Keratinocyte (primary cell): ENCODE data around the gene ADAMTS15. TPM values are rescaled to one million over a fixed set of nuclear protein-coding genes. Genes with fewer than 3 reads are reported as not detected.

Source experiments
- DNase-seq: peaks from one replicate; pipeline ENCODE4 v3.0.0-alpha.2; 2011; ENCODE audit warnings: low read depth, missing footprints, low spot score
- FAIRE-seq: peaks from 2 replicates; lab custom pipeline; 2011; peaks lifted over from hg19 to GRCh38; lab: Jason Lieb, UNC
- H2AFZ ChIP-seq: 2 replicates; pipeline ENCODE4 v1.6.0; 2012; ENCODE audit warnings: low read length, control low read depth, inconsistent platforms; ENCODE audit not compliant: control insufficient read depth
- H3K27ac ChIP-seq: 2 replicates; pipeline ENCODE4 v1.5.1; 2011; ENCODE audit warnings: low read length; ENCODE audit not compliant: control insufficient read depth, insufficient read depth
- H3K27me3 ChIP-seq: 3 replicates; pipeline ENCODE4 v1.6.0; 2011; ENCODE audit warnings: low read length; ENCODE audit not compliant: control insufficient read depth, insufficient read depth; ENCODE audit errors: extremely low read depth
- H3K36me3 ChIP-seq, 2 experiments: 2 replicates in 1 of 2; 3 replicates in 1 of 2; pipeline ENCODE4 v1.5.1; 2011; ENCODE audit warnings: low read length in 2 of 2, mild to moderate bottlenecking in 1 of 2; ENCODE audit not compliant: control insufficient read depth in 2 of 2, insufficient read depth in 2 of 2; ENCODE audit errors: extremely low read depth in 1 of 2
- H3K4me1 ChIP-seq: 3 replicates; pipeline ENCODE4 v1.5.1; 2011; ENCODE audit warnings: low read length; ENCODE audit not compliant: control insufficient read depth, insufficient read depth; ENCODE audit errors: extremely low read depth
- H3K4me2 ChIP-seq: 3 replicates; pipeline ENCODE4 v1.6.0; 2011; ENCODE audit warnings: low read depth, low read length; ENCODE audit not compliant: control insufficient read depth, insufficient read depth; ENCODE audit errors: extremely low read depth
- H3K4me3 ChIP-seq, 3 experiments: fragments of 200-600 bp in 1 of 3; sonication (generic) in 1 of 3; 2 replicates in 2 of 3; 3 replicates in 1 of 3; pipeline ENCODE4 v1.5.1; 2011 to 2016; ENCODE audit warnings: low read length in 3 of 3, mild to moderate bottlenecking in 3 of 3, control low read depth in 2 of 3, inconsistent platforms in 1 of 3, low read depth in 1 of 3, mixed read lengths in 1 of 3, mixed run types in 1 of 3, moderate library complexity in 1 of 3; ENCODE audit not compliant: control insufficient read depth in 2 of 3, insufficient read depth in 2 of 3; ENCODE audit errors: extremely low read depth in 1 of 3
- H3K79me2 ChIP-seq: 2 replicates; pipeline ENCODE4 v1.6.0; 2012; ENCODE audit warnings: low read length; ENCODE audit not compliant: control insufficient read depth, insufficient read depth
- H3K9ac ChIP-seq: 3 replicates; pipeline ENCODE4 v1.6.0; 2011; ENCODE audit warnings: low read length; ENCODE audit not compliant: control insufficient read depth, insufficient read depth; ENCODE audit errors: extremely low read depth
- H3K9me1 ChIP-seq: 3 replicates; pipeline ENCODE4 v1.6.0; 2011; ENCODE audit warnings: low read length; ENCODE audit not compliant: control insufficient read depth, insufficient read depth; ENCODE audit errors: extremely low read depth
- H3K9me3 ChIP-seq: 2 replicates; pipeline ENCODE4 v1.5.1; 2012; ENCODE audit warnings: low read depth, low read length; ENCODE audit not compliant: control insufficient read depth
- H4K20me1 ChIP-seq: 3 replicates; pipeline ENCODE4 v1.6.0; 2011; ENCODE audit warnings: low read length; ENCODE audit not compliant: control insufficient read depth, insufficient read depth; ENCODE audit errors: extremely low read depth
- EZH2 ChIP-seq: IDR thresholded peaks from one replicate; pipeline ENCODE4 v1.6.1; 2012; ENCODE audit warnings: inconsistent platforms, mild to moderate bottlenecking, low read length, moderate library complexity
- dilution Hi-C: fragments of 300-500 bp; cut with MboI; formaldehyde crosslinking; loops from one replicate; pipeline ENCODE4 v1.7.0; 2020; ENCODE audit warnings: low sequenced_read_pairs; ENCODE audit not compliant: extremely low pct_ligation_motif_present
- polyA plus RNA-seq, 5 experiments: library from polyadenylated mRNA; depleted of rRNA in 3 of 5; stranded (reverse) in 3 of 5; stranded (forward) in 1 of 5; unstranded in 1 of 5; fragments of >200 nt; gene quantifications; 1 replicate in 1 of 5; 2 replicates in 3 of 5; 3 replicates in 1 of 5; pipeline versions ENCODE4 v1.2.1 to v1.2.3, GENCODE V29; 2011 to 2012; ENCODE audit warnings: missing spikeins in 2 of 5, low read depth in 1 of 5, low replicate concordance in 1 of 5
- TF ChIP-seq, protein P1 (sequence below), 3 experiments: IDR thresholded peaks in 1 of 3; conservative IDR thresholded peaks in 1 of 3; optimal IDR thresholded peaks in 1 of 3; 2 replicates in 2 of 3; 3 replicates in 1 of 3; pipeline versions ENCODE3 to v1.5.1; 2011; ENCODE audit warnings: low read length in 3 of 3, mild to moderate bottlenecking in 3 of 3, moderate library complexity in 2 of 3, control low read depth in 1 of 3, inconsistent platforms in 1 of 3; ENCODE audit not compliant: insufficient read depth in 2 of 3; ENCODE audit errors: extremely low read depth in 1 of 3

Gene ADAMTS15
- polyA plus RNA-seq, 1 donor (not counting 4 experiments of a cell fraction or from before 2014, with no cell fraction given) = 0.30 TPM

DNA sequence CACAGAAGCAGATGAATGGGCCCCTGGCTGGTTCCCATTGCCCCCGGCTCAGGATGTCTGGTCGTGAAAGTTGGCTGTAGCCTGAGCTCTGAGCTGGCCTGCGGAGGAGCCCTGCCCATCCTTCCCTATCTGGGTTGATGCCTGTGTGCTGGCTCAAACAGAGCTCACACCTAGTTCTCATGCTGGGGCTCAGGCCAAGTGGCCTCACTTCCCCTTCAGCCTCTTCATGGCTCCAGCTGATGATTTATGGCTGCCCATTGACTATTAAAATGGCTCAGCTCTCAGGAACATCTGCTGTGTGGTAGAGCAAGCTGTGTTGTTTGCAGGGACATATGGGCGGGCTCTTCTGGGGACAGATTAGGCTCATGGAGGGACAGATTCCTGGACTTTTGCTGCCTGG, 64.7 kb downstream of the ADAMTS15 start:
- no peak overlapping the region for H2AFZ ChIP-seq
- no peaks in the 10 kb centered on the region for H3K9me1 ChIP-seq
- no peak overlapping the region for H3K4me2 ChIP-seq
- no peaks in the 10 kb centered on the region for H3K36me3 ChIP-seq
- H3K4me3 ChIP-seq = no peak overlapping the region
- H3K4me1 ChIP-seq = no peaks in the 10 kb centered on the region
- dilution Hi-C loops = no loop called here
- H3K27me3 ChIP-seq = no peaks in the 10 kb centered on the region
- no peak overlapping the region for H3K9ac ChIP-seq
- no peaks in the 10 kb centered on the region for H3K79me2 ChIP-seq
- FAIRE-seq = no peak
- DNase-seq = no peak
- peaks cover 1% of the 10 kb centered on the region for H3K9me3 ChIP-seq
- no peak for TF ChIP-seq EZH2
- TF ChIP-seq, protein P1, sequence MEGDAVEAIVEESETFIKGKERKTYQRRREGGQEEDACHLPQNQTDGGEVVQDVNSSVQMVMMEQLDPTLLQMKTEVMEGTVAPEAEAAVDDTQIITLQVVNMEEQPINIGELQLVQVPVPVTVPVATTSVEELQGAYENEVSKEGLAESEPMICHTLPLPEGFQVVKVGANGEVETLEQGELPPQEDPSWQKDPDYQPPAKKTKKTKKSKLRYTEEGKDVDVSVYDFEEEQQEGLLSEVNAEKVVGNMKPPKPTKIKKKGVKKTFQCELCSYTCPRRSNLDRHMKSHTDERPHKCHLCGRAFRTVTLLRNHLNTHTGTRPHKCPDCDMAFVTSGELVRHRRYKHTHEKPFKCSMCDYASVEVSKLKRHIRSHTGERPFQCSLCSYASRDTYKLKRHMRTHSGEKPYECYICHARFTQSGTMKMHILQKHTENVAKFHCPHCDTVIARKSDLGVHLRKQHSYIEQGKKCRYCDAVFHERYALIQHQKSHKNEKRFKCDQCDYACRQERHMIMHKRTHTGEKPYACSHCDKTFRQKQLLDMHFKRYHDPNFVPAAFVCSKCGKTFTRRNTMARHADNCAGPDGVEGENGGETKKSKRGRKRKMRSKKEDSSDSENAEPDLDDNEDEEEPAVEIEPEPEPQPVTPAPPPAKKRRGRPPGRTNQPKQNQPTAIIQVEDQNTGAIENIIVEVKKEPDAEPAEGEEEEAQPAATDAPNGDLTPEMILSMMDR (optimal IDR thresholded peaks at IDR 0.05 in 1 of 3, IDR thresholded peaks at IDR 0.05 in 1 of 3, conservative IDR thresholded peaks at IDR 0.05 in 1 of 3; ENCODE audit: extremely low read depth in 1 of 3, insufficient read depth in 2 of 3, low read length in 3 of 3) = no peak
- H3K27ac ChIP-seq = no peak overlapping the region
- H4K20me1 ChIP-seq = no peaks in the 10 kb centered on the region

DNA sequence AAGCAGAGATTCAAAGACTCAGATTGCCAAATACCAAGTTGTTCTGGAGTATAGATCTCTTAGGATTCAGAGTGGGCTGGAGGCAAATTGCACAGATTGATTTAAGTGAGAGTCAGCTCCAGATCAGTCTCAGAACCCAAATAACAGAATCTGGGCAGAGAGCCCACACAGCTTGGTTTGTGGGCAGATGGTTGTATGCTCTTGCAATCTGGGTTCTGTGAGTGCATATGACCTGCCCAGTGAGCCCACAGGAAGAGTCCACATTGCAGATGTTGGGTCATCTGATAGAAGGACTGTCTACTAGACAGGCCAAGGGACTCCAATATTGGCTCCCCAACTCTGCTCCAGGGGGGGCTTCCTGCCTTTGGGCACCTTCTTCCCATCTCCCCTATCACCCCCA, 65.9 kb downstream of the ADAMTS15 start:
- Histone ChIP-seq H3K79me2 (no peaks in the 10 kb centered on the region), H3K36me3 (no peaks in the 10 kb centered on the region), H3K27ac (no peak overlapping the region), H3K4me3 (no peak overlapping the region), H3K4me2 (no peak overlapping the region), H3K4me1 (no peaks in the 10 kb centered on the region), H4K20me1 (no peaks in the 10 kb centered on the region), H3K9ac (no peak overlapping the region), H3K9me3 (no peaks in the 10 kb centered on the region), H3K9me1 (no peaks in the 10 kb centered on the region), H3K27me3 (no peaks in the 10 kb centered on the region), H2AFZ (no peak overlapping the region)
- no peak for DNase-seq
- no peak for FAIRE-seq
- dilution Hi-C loops = no loop called here
- TF ChIP-seq, protein P1 (optimal IDR thresholded peaks at IDR 0.05 in 1 of 3, IDR thresholded peaks at IDR 0.05 in 1 of 3, conservative IDR thresholded peaks at IDR 0.05 in 1 of 3; ENCODE audit: extremely low read depth in 1 of 3, insufficient read depth in 2 of 3, low read length in 3 of 3) = no peak
- TF ChIP-seq EZH2 = no peak
